Measurements from ENCODE around the gene KLRG1. TPM values are rescaled to one million over a fixed set of nuclear protein-coding genes. Genes with fewer than 3 reads are reported as not detected.

The KLRG1 gene
- total RNA-seq, 1 donor from 2014 or later, result 4.5 TPM

DNA sequence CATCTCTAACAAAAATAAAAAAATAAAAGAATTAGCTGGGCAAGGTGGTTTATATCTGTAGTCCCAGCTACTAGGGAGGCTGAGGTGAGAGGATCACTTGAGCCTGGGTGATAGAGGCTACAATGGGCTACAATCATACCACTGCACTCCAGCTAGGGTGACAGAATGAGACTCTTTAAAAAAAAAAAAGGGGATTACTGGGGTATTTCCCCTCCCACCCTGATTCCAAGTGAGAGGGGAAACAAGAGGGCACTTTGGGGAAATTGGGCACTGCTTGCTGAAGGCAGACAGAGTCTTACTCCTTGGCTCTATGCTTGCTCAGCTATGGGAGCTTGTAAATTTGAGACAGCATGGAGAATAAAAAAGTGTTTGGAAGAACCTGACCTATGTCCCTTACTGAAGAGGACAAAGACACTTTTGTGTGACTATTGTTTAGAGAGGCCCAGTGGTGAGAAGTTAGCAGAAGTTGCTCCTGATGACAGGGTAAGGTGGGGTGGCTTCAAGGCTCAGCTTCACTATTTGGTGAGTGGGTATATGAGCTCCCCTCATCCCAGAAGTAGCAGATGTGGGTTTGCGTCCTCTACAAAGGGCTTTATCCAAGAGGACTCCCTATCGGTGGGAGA lies 44.0 kb downstream of the KLRG1 start:
- intact Hi-C loops (cut with DNase I), result no loop called here
- ATAC-seq (no peak), DNase-seq (ENCODE audit: low spot score) (no peak)

DNA sequence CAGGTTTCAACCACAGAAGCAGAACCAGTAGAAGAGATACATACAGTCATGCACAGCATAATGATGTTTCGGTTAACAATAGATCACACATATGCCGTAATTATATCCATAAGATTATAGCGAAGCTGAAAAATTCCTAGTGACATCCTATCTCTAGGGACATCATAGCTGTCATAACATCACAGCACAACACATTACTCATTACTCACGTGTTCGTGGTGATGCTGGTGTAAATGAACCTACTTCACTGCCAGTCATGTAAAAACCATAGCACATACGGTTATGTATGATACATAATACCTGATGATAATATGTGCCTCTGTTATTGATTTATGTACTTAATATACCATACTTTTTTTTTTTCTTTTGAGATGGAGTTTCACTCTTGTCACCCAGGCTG lies 44.7 kb downstream of the KLRG1 start:
- ATAC-seq (no peak), DNase-seq (ENCODE audit: low spot score) (no peak)
- intact Hi-C loops (cut with DNase I), result no loop called here

DNA sequence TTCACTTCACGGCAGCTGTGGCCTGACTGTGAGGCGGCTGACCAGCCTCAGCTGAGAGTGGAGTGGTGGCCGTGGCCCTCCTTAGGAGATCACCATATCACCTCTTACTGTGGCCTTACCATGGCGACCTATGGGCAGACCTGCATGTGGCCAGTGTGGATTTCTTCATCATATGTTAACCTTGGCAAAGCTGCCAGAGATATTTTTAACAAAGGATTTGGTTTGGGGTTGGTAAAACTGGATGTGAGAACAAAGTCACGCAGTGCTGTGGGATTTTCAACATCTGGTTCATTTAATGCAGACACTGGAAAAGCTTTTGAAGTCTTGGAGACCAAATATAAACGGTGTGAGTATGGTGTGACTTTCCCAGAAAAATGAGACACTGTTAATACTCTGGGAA lies 46.9 kb downstream of the KLRG1 start:
- DNase-seq (ENCODE audit: low spot score) (no peak), ATAC-seq (no peak)
- intact Hi-C loops (cut with DNase I), result no loop called here

DNA sequence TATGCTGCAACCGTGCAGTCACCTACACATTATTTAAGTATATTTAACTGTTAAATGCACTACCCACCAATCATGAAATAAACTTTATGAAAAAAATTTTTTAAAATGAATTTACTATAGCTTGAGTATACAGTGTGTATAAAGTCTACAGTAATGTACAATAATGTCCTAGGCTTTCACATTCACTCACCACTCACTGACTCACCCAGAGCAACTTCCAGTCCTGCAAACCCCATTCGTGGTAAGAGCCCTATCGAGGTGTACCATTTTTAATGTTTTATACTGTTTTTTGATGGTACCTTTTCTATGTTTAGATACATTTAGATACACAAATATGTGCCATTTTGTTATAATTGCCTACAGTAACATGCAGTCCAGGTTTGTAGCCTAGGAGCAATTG lies 48.1 kb downstream of the KLRG1 start:
- intact Hi-C loops (cut with DNase I), result no loop called here
- DNase-seq (ENCODE audit: low spot score) (no peak), ATAC-seq (no peak)

DNA sequence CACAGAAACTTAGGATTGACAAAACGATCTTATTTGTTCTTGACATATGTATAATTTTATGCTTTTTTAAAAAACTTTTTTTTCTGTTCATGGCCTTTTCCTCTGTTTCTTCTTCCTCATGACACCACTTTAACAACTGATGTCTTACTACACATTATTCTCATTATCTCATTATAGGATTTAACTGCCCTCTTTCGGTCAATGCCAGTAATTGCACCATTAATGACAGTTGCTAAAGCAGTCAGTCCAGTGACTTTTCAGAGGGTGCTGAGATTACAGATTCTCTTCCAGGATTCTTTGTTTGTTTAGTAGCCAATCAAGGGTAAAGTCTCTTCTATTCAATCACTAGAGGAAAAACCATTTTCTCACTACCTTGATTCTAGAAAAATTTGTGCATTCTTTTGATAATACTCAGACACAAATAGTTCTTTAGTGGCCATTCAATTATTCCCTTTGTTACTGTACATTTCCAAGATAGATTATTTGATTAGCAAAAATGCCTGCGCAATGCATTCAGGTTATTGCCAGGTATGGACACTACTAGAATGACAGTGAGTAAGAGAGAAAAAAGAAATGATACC lies 50.1 kb downstream of the KLRG1 start:
- ATAC-seq, result peak; percentile 79
- intact Hi-C loops (cut with DNase I), result no loop called here
- DNase-seq (ENCODE audit: low spot score), result no peak

DNA sequence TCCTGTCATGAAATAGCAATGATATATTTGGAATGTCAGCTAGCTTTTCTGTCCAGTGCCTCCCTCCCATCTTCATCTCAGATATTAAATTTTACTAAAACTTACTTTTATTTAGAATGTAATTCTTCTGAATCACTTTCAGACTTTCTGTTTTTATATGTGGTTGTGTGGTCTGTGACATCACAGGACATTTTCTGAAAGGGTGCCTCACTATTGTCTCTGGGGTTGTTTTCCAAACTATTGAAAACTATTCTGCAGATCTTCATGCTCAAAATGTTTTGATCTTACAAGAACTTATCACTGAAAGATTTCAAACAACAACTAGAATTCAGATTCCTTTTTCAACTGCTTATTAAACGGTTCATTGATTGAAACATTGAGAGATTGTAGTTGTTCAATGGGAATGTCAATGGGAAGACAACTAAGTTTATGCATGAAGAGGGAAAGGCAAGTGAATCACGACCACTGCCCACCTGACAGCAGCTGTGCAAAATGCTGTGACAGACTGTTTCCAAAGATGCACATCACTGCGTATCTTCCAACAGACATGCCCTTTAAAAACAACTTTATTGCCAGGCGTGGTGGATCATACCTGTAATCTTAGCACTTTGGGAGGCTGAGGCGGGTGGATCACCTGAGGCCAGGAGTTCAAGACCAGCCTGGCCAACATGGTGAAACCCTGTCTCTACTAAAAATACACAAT lies 51.3 kb downstream of the KLRG1 start:
- ATAC-seq (no peak), DNase-seq (ENCODE audit: low spot score) (no peak)
- intact Hi-C loops (cut with DNase I), result loop anchor here (10.0 kb wide), 1 partner anchor 386 kb away; no protein-coding TSS in a partner anchor

DNA sequence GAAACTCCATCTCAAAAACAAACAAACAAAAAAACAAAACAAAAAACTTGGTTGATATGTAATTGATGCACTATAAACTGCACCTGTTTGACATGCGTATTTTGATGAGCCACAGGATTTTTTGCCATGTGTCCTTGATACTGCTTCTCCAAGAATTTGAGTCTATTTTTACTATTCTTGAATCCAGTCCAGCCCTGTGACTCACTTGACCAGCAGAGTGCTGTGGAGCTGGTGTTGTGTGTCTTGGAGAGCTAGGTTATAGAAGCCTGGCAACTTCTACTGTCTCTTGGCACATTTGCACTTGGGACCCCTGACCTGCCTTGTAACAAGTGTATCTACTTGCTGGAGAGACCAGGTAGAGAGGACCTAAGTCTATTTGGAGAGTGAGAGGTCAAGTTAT lies 52.0 kb downstream of the KLRG1 start:
- DNase-seq (ENCODE audit: low spot score), result no peak
- no peak for ATAC-seq
- intact Hi-C loops (cut with DNase I), result loop anchor here (10.0 kb wide), 1 partner anchor 387 kb away; no protein-coding TSS in a partner anchor

DNA sequence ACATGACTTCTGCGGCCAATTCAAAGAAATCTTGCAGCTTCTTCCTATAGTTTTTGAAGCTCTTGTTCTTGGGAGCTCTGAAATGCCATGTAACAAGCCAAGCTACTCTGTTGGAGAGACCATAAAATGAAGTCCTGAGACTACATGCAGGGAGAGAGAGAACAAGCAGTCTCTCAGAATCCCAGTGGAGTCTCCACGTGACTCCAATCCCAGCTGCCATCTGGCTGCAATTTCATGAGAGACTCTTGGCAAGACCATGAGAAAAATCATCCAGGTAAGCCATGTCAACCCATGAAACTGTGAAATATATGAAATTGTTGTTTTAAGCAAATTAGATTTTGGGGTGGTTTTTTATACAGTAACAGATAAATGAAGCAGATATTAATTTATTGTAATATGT lies 54.4 kb downstream of the KLRG1 start:
- DNase-seq (ENCODE audit: low spot score) (no peak), ATAC-seq (no peak)
- intact Hi-C loops (cut with DNase I), result loop anchor here (10.0 kb wide), 1 partner anchor 389 kb away; no protein-coding TSS in a partner anchor

DNA sequence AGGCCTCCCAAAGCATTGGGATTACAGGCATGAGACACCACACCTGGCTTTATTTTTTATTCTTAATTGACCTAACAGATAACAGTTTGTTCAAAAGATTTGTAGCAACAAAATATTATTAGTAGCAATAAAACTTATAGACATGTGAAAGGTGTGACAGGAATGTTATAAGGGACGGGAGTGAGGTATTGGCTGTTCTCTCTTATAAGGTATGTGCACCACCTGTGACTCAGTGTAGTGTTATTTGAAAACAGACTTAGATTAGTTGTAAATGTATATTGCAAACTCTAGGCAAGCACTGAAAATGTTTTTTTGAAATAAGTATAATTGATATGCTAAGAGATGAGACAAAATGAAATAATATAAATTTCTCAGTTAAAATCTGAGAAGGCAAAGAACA lies 57.8 kb downstream of the KLRG1 start:
- no peak for ATAC-seq
- DNase-seq (ENCODE audit: low spot score), result no peak
- intact Hi-C loops (cut with DNase I), result loop anchor here (10.0 kb wide), 1 partner anchor 392 kb away; no protein-coding TSS in a partner anchor

DNA sequence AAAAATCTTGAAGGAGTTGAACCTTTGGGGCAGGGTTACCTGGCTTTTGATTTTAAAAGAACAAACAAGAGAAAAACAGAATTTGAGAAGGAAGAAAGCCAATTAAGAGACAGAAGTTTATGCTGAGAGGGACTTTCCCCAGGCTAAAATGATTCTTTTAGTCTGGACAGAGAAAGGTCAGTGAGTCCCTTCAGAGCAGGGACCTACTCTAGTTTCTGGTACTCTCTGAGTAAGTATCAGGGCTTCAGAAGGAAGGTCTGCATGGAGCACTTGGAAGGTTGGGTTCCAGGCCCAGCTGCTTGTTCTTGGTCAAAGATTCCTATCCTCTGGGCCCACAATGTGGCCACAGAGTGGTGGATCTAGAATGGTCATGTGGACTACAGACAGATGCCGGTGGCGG lies 59.6 kb downstream of the KLRG1 start:
- DNase-seq (ENCODE audit: low spot score) (no peak), ATAC-seq (no peak)
- intact Hi-C loops (cut with DNase I), result loop anchor here (10.0 kb wide), 1 partner anchor 394 kb away; no protein-coding TSS in a partner anchor

DNA sequence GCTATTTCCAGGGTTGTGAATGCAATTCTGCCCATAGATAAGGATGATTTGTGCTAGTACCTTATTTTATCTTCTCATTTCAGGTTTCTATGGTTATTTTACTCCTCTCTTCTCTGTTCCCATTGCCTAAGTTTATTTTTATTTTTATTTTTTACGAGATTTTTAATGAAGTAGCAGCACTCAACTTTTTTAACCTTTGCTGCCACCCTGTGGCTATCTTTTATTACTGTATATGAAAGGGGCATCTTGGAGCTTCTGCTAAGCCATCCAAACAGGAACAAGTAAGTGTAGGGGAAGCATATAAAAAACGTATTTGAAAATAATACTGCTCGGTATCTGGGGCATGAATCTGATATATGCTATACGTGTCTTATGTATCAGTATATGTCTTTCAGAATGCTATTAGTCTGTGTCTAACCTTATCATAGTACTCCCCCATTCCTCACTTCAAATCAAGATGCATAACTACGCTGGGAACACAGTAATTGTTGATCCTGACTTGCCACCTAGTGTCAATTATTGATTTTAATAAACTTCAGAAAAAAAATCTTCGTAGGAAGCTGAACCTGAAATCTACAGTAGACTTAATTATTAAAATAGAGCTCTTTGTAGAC lies 60.3 kb downstream of the KLRG1 start:
- peak; percentile 57 for ATAC-seq
- intact Hi-C loops (cut with DNase I), result loop anchor here (10.0 kb wide), 1 partner anchor 395 kb away; no protein-coding TSS in a partner anchor

DNA sequence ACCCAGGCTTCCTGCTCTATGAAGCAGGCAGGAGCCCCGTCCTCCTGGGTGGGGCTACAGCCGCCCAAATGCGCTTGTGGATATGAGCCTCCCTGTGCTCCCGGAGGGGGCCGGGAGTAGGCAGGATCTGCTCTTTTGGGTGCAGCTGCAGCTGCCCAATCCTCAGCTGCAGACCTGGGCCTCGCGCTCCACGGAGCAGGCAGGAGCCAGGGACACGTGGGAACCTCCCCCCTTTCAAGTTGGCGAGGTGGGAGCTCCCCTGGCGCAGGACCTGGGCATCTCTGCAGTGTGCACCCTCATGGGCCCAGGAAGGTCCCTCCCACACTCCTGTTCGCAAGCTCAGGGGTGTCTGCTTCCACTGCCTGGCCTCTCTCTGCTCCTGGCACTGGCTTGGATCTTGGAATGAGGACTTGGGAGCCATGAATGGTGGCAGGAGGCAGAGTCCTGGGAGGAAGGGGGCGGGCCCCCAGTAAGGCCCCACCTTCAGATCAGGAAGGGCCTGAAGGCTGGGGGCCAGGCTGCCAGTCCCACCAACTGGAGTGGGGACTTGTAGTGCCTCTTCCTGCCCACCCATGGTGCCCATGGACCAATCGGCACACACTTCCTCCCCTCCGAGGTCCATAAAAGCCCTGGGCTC lies 61.3 kb downstream of the KLRG1 start:
- ATAC-seq, result peak; percentile 10
- intact Hi-C loops (cut with DNase I), result no loop called here
- no peak for DNase-seq (ENCODE audit: low spot score)

More for the DNA sequence above, 60.3 kb downstream of the KLRG1 start:
- no peak for DNase-seq (ENCODE audit: low spot score)

DNA sequence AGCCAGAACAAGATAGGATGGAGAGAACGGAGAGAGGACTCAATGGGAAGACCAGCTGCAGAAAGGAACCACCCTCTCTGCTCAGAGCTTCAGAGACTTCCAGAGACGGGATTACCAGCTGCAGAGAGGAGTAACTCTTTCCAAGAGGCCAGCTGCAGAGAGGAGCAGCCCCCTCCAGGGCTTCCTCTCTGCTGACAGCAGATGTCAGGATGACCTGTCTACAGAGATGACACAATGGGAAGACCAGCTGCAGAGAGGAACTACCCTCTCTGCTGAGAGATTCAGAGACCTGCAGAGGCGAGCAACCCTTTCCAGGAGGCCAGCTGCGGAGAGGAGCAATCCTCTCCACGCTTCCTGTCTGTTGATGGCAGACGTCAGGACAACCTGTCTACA lies 61.8 kb downstream of the KLRG1 start:
- intact Hi-C loops (cut with DNase I), result no loop called here
- no peak for DNase-seq (ENCODE audit: low spot score)
- ATAC-seq, result no peak

DNA sequence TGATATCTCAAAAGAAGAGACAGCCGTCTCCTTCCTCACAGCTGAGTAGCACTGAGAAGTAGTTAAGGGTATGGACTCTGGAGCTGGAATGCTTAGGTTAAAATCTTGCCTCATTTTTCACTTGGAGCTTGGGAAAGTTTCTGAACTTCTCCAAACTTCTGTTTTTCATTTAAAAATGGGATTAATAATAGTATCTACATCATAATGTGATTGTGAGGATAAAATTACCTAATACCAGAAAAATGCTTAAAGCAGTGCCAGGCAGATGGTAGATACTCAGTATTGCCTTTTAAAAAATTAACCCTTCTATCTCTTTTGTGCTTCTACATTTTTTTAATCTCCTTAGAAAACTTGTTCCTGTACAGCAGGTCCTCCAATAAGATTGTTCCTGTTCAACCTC lies 63.3 kb downstream of the KLRG1 start:
- no peak for DNase-seq (ENCODE audit: low spot score)
- intact Hi-C loops (cut with DNase I), result no loop called here
- no peak for ATAC-seq

Other genes with a start within 250 kb of the KLRG1 start
- 13.6 TPM for gene A2ML1, start 166.9 kb upstream of the KLRG1 start, total RNA-seq
- 44.6 TPM for gene PHC1, start 75.0 kb upstream of the KLRG1 start, total RNA-seq
- gene M6PR, start 39.9 kb upstream of the KLRG1 start, total RNA-seq, result 101 TPM
- 942 TPM for gene A2M, start 126.4 kb downstream of the KLRG1 start, total RNA-seq
- 0.80 TPM for gene PZP, start 218.8 kb downstream of the KLRG1 start, total RNA-seq